Gastrocnemius medialis (tissue), 4 donors: Measurements from ENCODE around the gene SLC6A18. TPM values are rescaled to one million over a fixed set of nuclear protein-coding genes. Genes with fewer than 3 reads are reported as not detected.

ENCODE experiments used
- ATAC-seq, 2 donors: fragments of 150-250 bp; one replicate each; pipeline ENCODE4 v1.9.1; 2016
- DNase-seq, 2 donors: peaks; one replicate each; pipeline ENCODE4 v3.0.0-alpha.2; 2019
- H3K27ac ChIP-seq, 4 donors: fragments of 200-600 bp; sonication (generic); 1 replicate in 1 of 4; 2 replicates in 3 of 4; pipeline ENCODE4 v1.5.1; 2016 to 2018; ENCODE audit warnings: mild to moderate bottlenecking in 2 of 4, moderate library complexity in 1 of 4
- H3K27me3 ChIP-seq, 3 donors: fragments of 200-600 bp; sonication (generic) in 2 of 3; 1 replicate in 1 of 3; 2 replicates in 2 of 3; pipeline versions ENCODE4 v1.5.1 to v1.6.0; 2016 to 2019; ENCODE audit warnings: mild to moderate bottlenecking in 1 of 3, moderate library complexity in 1 of 3
- H3K36me3 ChIP-seq, 2 donors: fragments of 200-600 bp; sonication (generic) in 1 of 2; one replicate each; pipeline ENCODE4 v1.5.1; 2017 to 2018
- H3K4me1 ChIP-seq, 2 donors: fragments of 200-600 bp; sonication (generic) in 1 of 2; one replicate each; pipeline ENCODE4 v1.5.1; 2016 to 2017; ENCODE audit warnings: mild to moderate bottlenecking in 2 of 2
- H3K4me3 ChIP-seq, 4 donors: fragments of 200-600 bp; sonication (generic) in 3 of 4; 1 replicate in 1 of 4; 2 replicates in 3 of 4; pipeline ENCODE4 v1.5.1; 2016 to 2019; ENCODE audit warnings: mild to moderate bottlenecking in 2 of 4
- H3K9me3 ChIP-seq, 3 donors: fragments of 200-600 bp; sonication (generic) in 2 of 3; 1 replicate in 1 of 3; 2 replicates in 2 of 3; pipeline ENCODE4 v1.5.1; 2016 to 2019
- CTCF ChIP-seq, 5 experiments: fragments of 450-650 bp in 3 of 5; fragments of 200-600 bp in 2 of 5; sonication (generic) in 2 of 5; IDR thresholded peaks in 4 of 5; conservative IDR thresholded peaks in 1 of 5; 1 replicate in 4 of 5; 2 replicates in 1 of 5; pipeline ENCODE4 v1.5.1; 2016 to 2019; ENCODE audit warnings: antibody characterized with exemption in 5 of 5, mild to moderate bottlenecking in 3 of 5, moderate library complexity in 3 of 5
- POLR2A ChIP-seq, 2 donors: fragments of 450-650 bp; IDR thresholded peaks; one replicate each; pipeline ENCODE4 v1.6.1; 2017; ENCODE audit warnings: antibody characterized with exemption in 2 of 2, mild to moderate bottlenecking in 2 of 2, moderate library complexity in 2 of 2
- in situ Hi-C, 4 donors: fragments of 200-750 bp; cut with MboI; loops; one replicate each; pipeline versions ENCODE4 v1.15.0 to v1.8.0; 2017; ENCODE audit warnings: low sequenced_read_pairs in 4 of 4
- intact Hi-C: fragments of 100-400 bp; cut with DNase I; formaldehyde crosslinking; loops from one replicate; pipeline ENCODE4 v1.15.1; 2023; ENCODE audit warnings: low total_unique reads
- total RNA-seq, 4 donors: library from RNA; depleted of rRNA; stranded (reverse); fragments of >200 nt; gene quantifications; one replicate each; pipeline versions ENCODE4 v1.1.0 to v1.2.3, GENCODE V29; 2016

Gene SLC6A18
- total RNA-seq, 4 donors from 2014 or later: not detected

- intact Hi-C loops: no loop called here
- no peak for ATAC-seq
- no peak for DNase-seq
These were observed 21.1 kb upstream of the SLC6A18 start for GRCh38 chr5:1203968-1204692.

GRCh38 chr5:1204693-1205242, 20.4 kb upstream of the SLC6A18 start:
- ATAC-seq: no peak
- H3K36me3 ChIP-seq: no peaks in the 10 kb centered on the region
- H3K4me3 ChIP-seq: no peak overlapping the region
- in situ Hi-C loops: no loop called here
- H3K9me3 ChIP-seq: no peaks in the 10 kb centered on the region
- intact Hi-C loops: no loop called here
- DNase-seq: no peak
- H3K27me3 ChIP-seq: peaks cover 6 to 11% (median 9%) of the 10 kb centered on the region in 3 donors
- H3K27ac ChIP-seq: no peak overlapping the region
- no peak for TF ChIP-seq POLR2A (IDR thresholded peaks at IDR 0.05)
- no peak for TF ChIP-seq CTCF (IDR thresholded peaks at IDR 0.05 in 4 of 5, conservative IDR thresholded peaks at IDR 0.05 in 1 of 5)
- H3K4me1 ChIP-seq: no peaks in the 10 kb centered on the region

More at GRCh38 chr5:1203968-1204692, 21.1 kb upstream of the SLC6A18 start:
- peaks cover 9 to 12% (median 9%) of the 10 kb centered on the region in 3 donors for H3K27me3 ChIP-seq
- in situ Hi-C loops: no loop called here
- no peak overlapping the region for H3K27ac ChIP-seq
- H3K9me3 ChIP-seq: no peaks in the 10 kb centered on the region
- TF ChIP-seq POLR2A (IDR thresholded peaks at IDR 0.05) (no peak), CTCF (IDR thresholded peaks at IDR 0.05 in 4 of 5, conservative IDR thresholded peaks at IDR 0.05 in 1 of 5) (no peak)
- H3K36me3 ChIP-seq: no peaks in the 10 kb centered on the region
- no peaks in the 10 kb centered on the region for H3K4me1 ChIP-seq
- H3K4me3 ChIP-seq: no peak overlapping the region

- TF ChIP-seq CTCF (IDR thresholded peaks at IDR 0.05 in 4 of 5, conservative IDR thresholded peaks at IDR 0.05 in 1 of 5): no peak
- TF ChIP-seq POLR2A (IDR thresholded peaks at IDR 0.05): no peak
- DNase-seq: no peak
- Histone ChIP-seq H3K9me3 (no peaks in the 10 kb centered on the region), H3K27ac (no peak overlapping the region), H3K27me3 (peaks cover 3 to 9% (median 6%) of the 10 kb centered on the region in 3 donors), H3K36me3 (no peaks in the 10 kb centered on the region), H3K4me1 (no peaks in the 10 kb centered on the region), H3K4me3 (no peak overlapping the region)
- ATAC-seq: no peak
- in situ Hi-C loops: no loop called here
- intact Hi-C loops: no loop called here
These were observed 19.7 kb upstream of the SLC6A18 start for GRCh38 chr5:1205255-1206180.

GRCh38 chr5:1206521-1207412, 18.4 kb upstream of the SLC6A18 start:
- Histone ChIP-seq H3K4me1 (no peaks in the 10 kb centered on the region), H3K4me3 (no peak overlapping the region), H3K36me3 (no peaks in the 10 kb centered on the region), H3K27me3 (peaks cover 3 to 9% (median 6%) of the 10 kb centered on the region in 3 donors), H3K27ac (no peak overlapping the region), H3K9me3 (no peaks in the 10 kb centered on the region)
- intact Hi-C loops: no loop called here
- TF ChIP-seq POLR2A (IDR thresholded peaks at IDR 0.05) (no peak), CTCF (IDR thresholded peaks at IDR 0.05 in 4 of 5, conservative IDR thresholded peaks at IDR 0.05 in 1 of 5) (no peak)
- DNase-seq (no peak), ATAC-seq (no peak)
- in situ Hi-C loops: no loop called here
